ENCODE data around the gene PPIG.
"Not testable (repeated sequence)": the region's sequence is repeated elsewhere in the genome, so short reads cannot be mapped to it uniquely, and the experiment has no call there.

PPIG gene

GRCh38 chr2:169676850-169677249 lies 92.7 kb downstream of the PPIG start:
- H3K27me3 ChIP-seq (ENCODE audit: low read depth, low read length): no peaks in the 10 kb centered on the region
- H3K79me2 ChIP-seq (ENCODE audit: low read length): no peaks in the 10 kb centered on the region
- H3K9me3 ChIP-seq (ENCODE audit: insufficient read depth, low read length): no peaks in the 10 kb centered on the region
- no peak for TF ChIP-seq EZH2phosphoT487 (IDR thresholded peaks at IDR 0.05; ENCODE audit: low read depth)
- TF ChIP-seq CTCF (IDR thresholded peaks at IDR 0.05; ENCODE audit: low read depth, low read length): no peak
- H2AFZ ChIP-seq (ENCODE audit: low read depth, low read length): peak overlapping the region; percentile 58
- H3K4me1 ChIP-seq (ENCODE audit: low read length): no peaks in the 10 kb centered on the region
- H3K4me2 ChIP-seq (ENCODE audit: low read length): peak overlapping the region; percentile 18
- H3K36me3 ChIP-seq (replicated peaks; ENCODE audit: low read depth, low read length): no peaks in the 10 kb centered on the region
- H3K9ac ChIP-seq (ENCODE audit: low read length): no peak overlapping the region
- no peaks in the 10 kb centered on the region for H4K20me1 ChIP-seq (ENCODE audit: insufficient read depth, low read length)
- H3K4me3 ChIP-seq (ENCODE audit: low read length): peak overlapping the region; percentile 2; the same call in 1 of the 2 replicates
- no peak overlapping the region for H3K27ac ChIP-seq (ENCODE audit: low read length)

GRCh38 chr2:169683054-169683424 lies 98.9 kb downstream of the PPIG start:
- Histone ChIP-seq H3K4me1 (ENCODE audit: low read length) (no peaks in the 10 kb centered on the region), H4K20me1 (ENCODE audit: insufficient read depth, low read length) (no peaks in the 10 kb centered on the region), H3K9me3 (ENCODE audit: insufficient read depth, low read length) (no peaks in the 10 kb centered on the region), H3K4me2 (ENCODE audit: low read length) (no peak overlapping the region), H3K27me3 (ENCODE audit: low read depth, low read length) (no peaks in the 10 kb centered on the region), H3K36me3 (replicated peaks; ENCODE audit: low read depth, low read length) (no peaks in the 10 kb centered on the region), H3K79me2 (ENCODE audit: low read length) (no peaks in the 10 kb centered on the region), H3K9ac (ENCODE audit: low read length) (no peak overlapping the region), H2AFZ (ENCODE audit: low read depth, low read length) (no peak overlapping the region), H3K27ac (ENCODE audit: low read length) (no peak overlapping the region), H3K4me3 (ENCODE audit: low read length) (no peak overlapping the region)
- TF ChIP-seq EZH2phosphoT487 (IDR thresholded peaks at IDR 0.05; ENCODE audit: low read depth) (no peak), CTCF (IDR thresholded peaks at IDR 0.05; ENCODE audit: low read depth, low read length) (no peak)

- Histone ChIP-seq H3K4me2 (ENCODE audit: low read length) (no peak overlapping the region), H2AFZ (ENCODE audit: low read depth, low read length) (no peak overlapping the region), H3K27me3 (ENCODE audit: low read depth, low read length) (no peaks in the 10 kb centered on the region)
Measured at GRCh38 chr2:169683425-169684134, 99.4 kb downstream of the PPIG start.

GRCh38 chr2:169684135-169684565 lies 100.0 kb downstream of the PPIG start:
- H3K9ac ChIP-seq (ENCODE audit: low read length): no peak overlapping the region
- TF ChIP-seq CTCF (IDR thresholded peaks at IDR 0.05; ENCODE audit: low read depth, low read length) (no peak), EZH2phosphoT487 (IDR thresholded peaks at IDR 0.05; ENCODE audit: low read depth) (no peak)
- H3K27ac ChIP-seq (ENCODE audit: low read length): no peak overlapping the region
- H2AFZ ChIP-seq (ENCODE audit: low read depth, low read length): no peak overlapping the region
- no peaks in the 10 kb centered on the region for H3K27me3 ChIP-seq (ENCODE audit: low read depth, low read length)
- H3K79me2 ChIP-seq (ENCODE audit: low read length): no peaks in the 10 kb centered on the region
- H3K4me2 ChIP-seq (ENCODE audit: low read length): no peak overlapping the region
- no peaks in the 10 kb centered on the region for H3K4me1 ChIP-seq (ENCODE audit: low read length)
- no peak overlapping the region for H3K4me3 ChIP-seq (ENCODE audit: low read length)
- no peaks in the 10 kb centered on the region for H3K9me3 ChIP-seq (ENCODE audit: insufficient read depth, low read length)
- H4K20me1 ChIP-seq (ENCODE audit: insufficient read depth, low read length): no peaks in the 10 kb centered on the region
- no peaks in the 10 kb centered on the region for H3K36me3 ChIP-seq (replicated peaks; ENCODE audit: low read depth, low read length)

More at GRCh38 chr2:169683425-169684134, 99.4 kb downstream of the PPIG start:
- H3K9ac ChIP-seq (ENCODE audit: low read length): no peak overlapping the region
- H3K4me3 ChIP-seq (ENCODE audit: low read length): no peak overlapping the region
- H3K9me3 ChIP-seq (ENCODE audit: insufficient read depth, low read length): no peaks in the 10 kb centered on the region
- TF ChIP-seq CTCF (IDR thresholded peaks at IDR 0.05; ENCODE audit: low read depth, low read length): no peak
- no peak for TF ChIP-seq EZH2phosphoT487 (IDR thresholded peaks at IDR 0.05; ENCODE audit: low read depth)
- H3K4me1 ChIP-seq (ENCODE audit: low read length): no peaks in the 10 kb centered on the region
- no peaks in the 10 kb centered on the region for H3K36me3 ChIP-seq (replicated peaks; ENCODE audit: low read depth, low read length)
- H4K20me1 ChIP-seq (ENCODE audit: insufficient read depth, low read length): no peaks in the 10 kb centered on the region
- H3K27ac ChIP-seq (ENCODE audit: low read length): no peak overlapping the region
- no peaks in the 10 kb centered on the region for H3K79me2 ChIP-seq (ENCODE audit: low read length)

- not testable (repeated sequence) for H3K27ac ChIP-seq (ENCODE audit: low read length); H4K20me1 ChIP-seq (ENCODE audit: insufficient read depth, low read length); H3K4me3 ChIP-seq (ENCODE audit: low read length); H3K27me3 ChIP-seq (ENCODE audit: low read depth, low read length); H3K79me2 ChIP-seq (ENCODE audit: low read length); H3K9ac ChIP-seq (ENCODE audit: low read length); H3K9me3 ChIP-seq (ENCODE audit: insufficient read depth, low read length); H3K36me3 ChIP-seq (replicated peaks; ENCODE audit: low read depth, low read length); H2AFZ ChIP-seq (ENCODE audit: low read depth, low read length); H3K4me1 ChIP-seq (ENCODE audit: low read length); H3K4me2 ChIP-seq (ENCODE audit: low read length)
Measured at GRCh38 chr2:169684712-169685111, 100.6 kb downstream of the PPIG start.

- H3K4me3 ChIP-seq (ENCODE audit: low read length); H3K27ac ChIP-seq (ENCODE audit: low read length); H3K79me2 ChIP-seq (ENCODE audit: low read length); H3K36me3 ChIP-seq (replicated peaks; ENCODE audit: low read depth, low read length); H3K9me3 ChIP-seq (ENCODE audit: insufficient read depth, low read length); H3K4me2 ChIP-seq (ENCODE audit: low read length); H2AFZ ChIP-seq (ENCODE audit: low read depth, low read length); H3K4me1 ChIP-seq (ENCODE audit: low read length); H3K9ac ChIP-seq (ENCODE audit: low read length); H3K27me3 ChIP-seq (ENCODE audit: low read depth, low read length); H4K20me1 ChIP-seq (ENCODE audit: insufficient read depth, low read length): not testable (repeated sequence)
Measured at GRCh38 chr2:169686825-169687224, 102.7 kb downstream of the PPIG start.

All from OCI-LY3 (cell line).